CMK (cell line): ENCODE measurements around the gene EPN3.

Experiments
- DNase-seq: peaks from one replicate; pipeline ENCODE4 v3.0.0-alpha.2; 2010; ENCODE audit warnings: low read depth

Gene EPN3

DNA sequence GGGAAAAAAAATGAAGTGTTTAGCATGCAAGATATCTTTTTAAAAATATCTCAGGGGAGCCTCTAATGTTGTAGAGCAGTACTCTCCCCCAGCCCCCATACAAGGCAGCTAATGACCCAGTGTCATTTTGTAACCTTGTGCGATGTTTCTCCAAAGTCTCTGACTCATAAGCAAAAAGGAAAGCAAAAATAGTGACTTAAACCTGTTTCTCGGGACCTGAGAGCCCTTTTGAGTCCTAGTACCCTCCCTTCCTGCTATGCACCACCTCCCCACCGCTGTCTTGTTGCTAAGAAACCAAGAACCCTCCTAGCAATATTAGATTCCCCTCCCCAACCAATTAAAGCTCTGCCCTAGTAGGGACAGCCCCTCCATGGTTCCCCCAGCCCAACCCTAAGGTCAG, 21.5 kb upstream of the EPN3 start:
- no peak for DNase-seq

DNA sequence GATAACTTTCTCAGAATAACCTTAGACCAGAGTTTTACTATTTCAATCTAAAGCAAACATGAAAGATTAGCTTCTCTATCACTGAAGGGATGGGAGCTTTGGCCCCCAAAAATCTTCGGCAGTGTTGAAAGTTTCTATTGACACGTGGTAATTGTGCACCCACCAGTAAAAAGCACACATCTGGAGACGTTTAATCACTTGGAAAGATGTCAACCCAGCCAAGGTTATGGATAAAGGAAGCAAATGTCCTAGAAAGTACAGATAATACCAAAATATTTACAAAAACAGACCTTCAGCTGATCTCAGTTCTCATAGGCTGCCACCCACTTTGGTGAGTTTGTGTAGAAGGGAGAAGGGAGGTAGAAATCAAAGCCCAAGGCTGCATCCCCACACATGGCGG, 19.0 kb upstream of the EPN3 start:
- no peak for DNase-seq

DNA sequence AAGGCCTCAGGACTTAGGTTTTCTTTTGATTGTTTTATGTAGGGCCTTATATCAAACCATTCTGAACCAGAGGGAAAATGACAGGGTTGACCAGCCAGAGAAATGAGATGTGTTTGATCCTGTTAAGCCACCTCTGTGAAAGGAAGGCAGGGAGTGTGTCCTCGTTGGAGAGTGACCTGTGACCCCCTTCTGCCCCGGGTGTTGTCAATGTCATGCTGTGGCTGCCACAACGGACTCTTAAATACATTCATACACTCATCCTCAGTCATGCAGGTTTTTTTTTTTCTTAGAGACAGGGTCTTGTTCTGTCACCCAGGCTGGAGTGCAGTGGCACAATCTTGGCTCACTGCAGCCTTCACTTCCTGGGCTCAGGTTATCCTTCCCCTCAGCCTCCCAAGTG, 18.1 kb upstream of the EPN3 start:
- no peak for DNase-seq

DNA sequence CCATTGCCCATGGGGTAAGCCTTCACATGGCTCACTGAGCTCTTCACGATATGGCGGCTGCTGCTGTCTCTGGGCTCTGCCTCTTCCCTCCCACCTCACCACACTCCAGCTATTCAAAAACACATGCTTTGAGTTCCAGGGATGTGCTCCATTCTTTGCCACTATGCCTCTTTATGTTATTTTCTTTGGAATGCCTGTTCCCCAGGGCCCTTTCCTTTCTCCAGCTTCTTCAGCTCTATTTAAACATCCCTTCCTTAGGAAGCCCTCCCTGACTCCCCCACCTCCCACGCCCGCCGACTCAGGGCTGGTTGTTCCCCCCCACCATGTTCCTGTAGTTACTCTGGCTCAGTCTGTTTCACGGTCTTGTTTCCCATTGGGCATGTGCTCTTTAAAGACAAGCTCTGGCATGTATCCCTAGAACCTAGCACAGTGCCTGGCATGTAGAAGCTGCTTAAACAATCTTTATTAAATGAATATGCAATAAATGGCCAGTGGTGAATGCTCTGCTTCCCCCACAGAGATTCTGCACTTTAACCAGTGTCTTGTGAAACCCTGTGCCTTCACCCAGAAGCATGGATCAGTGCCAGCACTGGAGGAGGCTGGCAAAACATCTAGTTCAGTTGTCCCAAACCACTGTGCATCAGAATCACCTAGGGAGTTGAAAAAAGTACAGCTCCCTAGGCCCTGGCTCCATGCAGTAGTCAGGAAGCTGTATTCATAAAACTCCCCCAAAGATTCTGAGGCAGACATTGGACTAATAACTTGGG, 17.4 kb upstream of the EPN3 start:
- DNase-seq, result no peak

DNA sequence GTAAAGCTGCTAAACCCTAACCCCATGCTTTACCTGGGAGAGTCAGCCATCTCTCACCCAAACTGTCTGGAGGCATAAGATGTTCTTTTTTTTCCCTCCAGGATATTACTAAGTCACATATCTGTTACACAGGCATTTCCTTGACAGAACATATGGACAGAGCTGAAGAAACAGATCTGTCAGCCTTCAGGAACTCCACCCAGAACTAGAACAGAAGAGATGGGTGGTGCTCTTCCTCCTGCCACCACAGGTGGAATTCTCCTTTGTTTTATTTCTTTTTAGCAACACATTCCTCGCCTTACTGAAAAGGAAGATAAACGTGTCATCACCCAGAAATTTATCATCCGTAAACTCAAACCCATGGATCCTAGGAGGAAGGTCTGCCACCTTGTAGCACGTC, 15.5 kb upstream of the EPN3 start:
- no peak for DNase-seq

DNA sequence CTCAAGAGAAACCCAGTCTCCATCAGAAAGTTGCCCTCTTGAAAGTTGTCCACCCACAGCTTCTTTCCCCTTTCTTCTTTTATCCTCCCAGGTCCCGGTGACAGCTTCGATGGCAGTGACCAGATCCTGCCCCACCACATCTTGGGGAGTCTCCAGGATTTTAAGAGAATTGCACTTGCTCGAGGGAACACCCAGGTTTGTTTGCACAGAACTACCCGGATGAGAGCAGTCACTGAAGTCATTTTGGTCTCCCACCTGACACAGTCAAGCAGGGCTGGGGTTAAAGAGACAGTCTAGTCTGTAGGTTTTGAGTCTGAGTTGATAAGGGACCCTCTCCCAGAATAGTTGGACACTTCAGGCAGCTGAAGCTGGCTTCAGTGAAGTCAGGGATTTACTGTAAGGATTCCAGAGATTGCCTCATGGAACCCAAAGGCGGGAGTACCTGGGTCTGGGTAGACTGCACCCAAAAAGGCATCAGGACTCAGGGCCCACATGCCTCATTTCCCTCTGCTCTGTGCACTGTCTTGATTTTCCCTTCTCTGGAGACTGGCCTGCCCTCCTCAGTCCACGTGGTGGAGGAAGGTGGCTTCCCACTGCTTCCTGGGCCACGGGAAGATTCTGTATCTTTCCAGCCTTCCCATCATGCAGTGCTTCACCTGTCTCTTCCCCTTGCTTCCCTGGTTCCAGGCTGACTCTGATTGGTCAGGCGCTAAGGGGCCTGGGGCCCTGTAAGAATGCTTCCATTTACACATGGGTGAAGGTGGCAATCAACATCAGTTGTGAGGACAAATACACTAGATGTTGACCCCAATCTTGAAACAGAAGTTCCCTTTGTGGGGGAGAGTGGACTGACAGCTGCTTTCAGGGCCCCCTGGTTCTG, 14.8 kb upstream of the EPN3 start:
- DNase-seq, result no peak

DNA sequence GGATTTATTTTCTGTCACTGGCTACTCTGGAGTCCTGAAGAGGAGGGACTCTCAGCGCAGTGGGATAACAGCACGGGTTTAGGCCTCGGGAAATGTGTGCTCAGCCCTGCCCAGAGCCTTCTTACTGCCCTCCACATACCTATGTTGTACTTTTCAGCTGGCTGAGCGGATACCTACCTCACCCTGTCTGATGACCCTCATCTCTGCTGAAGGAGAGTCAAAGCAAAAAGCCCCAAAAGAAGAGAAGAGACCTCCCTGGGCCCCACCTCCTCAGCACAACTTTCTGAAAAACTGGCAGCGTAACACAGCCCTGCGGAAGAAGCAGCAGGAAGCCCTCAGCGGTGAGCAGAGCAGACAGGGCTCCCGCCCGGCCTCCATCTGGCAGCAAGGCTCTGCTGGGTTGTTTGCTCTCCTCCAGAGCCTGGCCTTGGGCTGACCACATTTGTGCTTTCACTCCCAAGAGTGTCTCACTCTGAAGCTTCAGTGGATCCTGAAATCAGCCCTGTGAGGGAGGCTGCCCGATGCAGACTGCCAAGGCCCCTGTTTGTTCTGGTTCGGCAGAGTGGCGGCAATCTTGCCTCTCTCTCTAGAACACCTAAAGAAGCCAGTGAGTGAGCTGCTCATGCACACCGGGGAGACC, 14.0 kb upstream of the EPN3 start:
- no peak for DNase-seq

DNA sequence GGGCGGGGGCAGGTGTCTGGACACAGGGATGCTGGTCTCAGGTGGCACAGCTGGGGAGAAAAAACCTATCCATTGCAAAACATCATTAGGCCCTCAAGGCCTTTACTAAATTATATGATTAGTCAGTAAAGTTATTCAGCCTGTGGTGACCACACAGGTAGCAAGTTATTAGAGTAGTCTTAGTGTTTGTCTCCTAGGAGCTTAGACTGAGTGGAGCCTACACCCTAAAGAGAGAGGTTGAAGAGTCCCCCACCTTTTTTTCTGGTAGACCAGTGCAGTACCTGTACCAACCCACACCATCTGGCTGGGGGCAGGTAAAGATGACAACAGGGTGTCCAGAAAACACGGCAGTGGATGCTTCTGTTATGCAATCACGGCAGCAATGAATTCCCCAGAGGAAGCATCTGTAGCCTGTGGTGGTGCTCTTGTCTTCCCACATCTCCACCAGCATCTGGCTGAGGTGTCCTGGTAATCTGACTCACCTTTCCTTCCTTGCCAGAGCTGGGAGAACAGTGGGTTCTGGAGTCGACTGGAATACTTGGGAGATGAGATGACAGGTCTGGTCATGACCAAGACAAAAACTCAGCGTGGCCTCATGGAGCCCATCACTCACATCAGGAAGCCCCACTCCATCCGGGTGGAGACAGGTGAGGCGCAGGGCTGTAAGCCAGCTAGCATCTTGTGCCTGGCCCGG, 13.2 kb upstream of the EPN3 start:
- no peak for DNase-seq

DNA sequence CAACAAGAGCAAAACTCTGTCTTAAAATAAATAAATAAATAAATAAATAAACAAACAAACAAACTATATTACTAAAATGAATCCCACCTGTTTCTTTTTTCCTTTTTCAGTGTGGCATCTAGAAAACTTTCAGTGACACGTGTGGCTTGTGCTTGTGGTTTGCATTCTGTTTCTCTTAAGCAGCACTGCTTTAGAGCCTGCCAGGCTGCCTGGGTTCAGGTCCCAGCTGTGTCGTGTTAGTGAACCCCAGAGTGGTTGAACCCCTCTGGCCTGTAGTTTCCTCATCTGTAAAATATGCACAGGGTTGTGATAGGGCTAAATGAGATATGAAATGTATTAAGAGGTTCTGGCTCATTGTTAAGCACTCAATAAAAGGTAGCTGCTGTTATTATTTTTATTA, 12.1 kb upstream of the EPN3 start:
- DNase-seq, result no peak

DNA sequence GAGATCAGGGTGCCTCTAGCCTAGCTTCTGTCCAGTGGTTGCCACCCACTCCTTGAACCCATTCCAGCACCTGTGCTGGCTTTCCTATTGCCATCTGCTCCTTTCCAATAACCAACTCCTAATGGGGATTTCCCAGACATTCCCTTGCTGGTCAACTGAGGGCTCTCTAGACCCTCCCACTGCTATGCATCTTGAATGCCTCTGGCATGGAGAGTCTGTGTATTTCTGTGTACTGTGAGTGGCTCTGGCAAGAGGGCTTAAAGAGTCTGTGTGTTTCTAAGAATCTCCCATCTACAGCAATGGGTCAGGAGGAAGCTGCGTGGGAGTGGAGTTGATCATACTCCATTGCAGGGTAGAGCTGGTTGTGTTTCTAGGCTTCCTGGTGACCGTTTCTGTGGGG, 11.0 kb upstream of the EPN3 start:
- DNase-seq, result no peak

DNA sequence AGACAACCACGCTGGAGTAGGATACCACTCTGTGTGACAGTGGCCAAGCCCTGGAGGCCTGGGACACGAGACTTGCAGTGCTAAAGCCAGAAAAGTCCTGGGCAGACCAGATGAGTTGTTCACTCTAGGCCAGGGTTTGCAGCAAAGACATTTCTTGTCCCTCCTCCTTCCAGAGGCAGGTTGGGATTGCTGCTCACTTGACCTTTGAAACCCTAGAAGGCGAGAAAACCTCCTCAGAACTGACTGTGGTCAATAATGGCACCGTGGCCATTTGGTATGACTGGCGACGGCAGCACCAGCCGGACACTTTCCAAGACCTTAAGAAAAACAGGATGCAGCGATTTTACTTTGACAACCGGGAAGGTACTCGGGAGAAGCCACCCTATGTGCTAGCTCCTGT, 9.8 kb upstream of the EPN3 start:
- no peak for DNase-seq

DNA sequence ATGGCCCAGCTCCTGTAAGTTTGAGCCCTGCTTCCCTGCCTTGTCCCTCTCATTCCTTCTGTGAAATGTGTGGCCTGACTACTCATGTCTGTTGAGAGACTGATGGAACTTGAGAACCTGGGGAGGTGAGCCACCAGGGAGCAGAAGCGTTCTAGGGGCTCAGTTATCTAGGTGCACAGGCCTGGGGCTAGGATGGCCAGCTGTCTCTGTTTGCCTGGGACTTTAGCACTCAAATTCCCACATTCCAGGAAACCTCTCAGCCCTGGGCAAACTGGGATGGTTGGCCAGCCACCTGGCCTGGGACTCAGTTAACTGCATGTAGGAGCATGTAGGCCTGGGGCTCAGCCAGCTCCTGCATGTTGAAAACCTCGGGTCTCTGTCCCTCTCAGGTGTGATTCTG, 9.3 kb upstream of the EPN3 start:
- no peak for DNase-seq

DNA sequence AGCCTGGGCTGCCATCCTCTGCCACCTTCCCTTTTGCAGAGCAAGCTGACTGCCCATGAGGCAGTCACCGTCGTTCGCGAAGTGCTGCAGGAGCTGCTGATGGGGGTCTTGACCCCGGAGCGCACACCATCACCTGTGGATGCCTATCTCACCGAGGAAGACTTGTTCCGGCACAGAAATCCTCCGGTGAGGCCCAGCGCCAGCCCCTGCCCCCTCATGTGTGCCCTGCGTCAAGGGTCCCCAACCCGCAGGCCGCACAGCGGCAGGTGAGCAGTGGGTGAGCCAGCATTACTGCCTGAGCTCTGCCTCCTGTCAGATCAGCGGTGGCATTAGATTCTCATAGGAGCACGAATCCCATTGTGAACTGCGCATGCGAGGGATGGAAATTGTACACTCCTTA, 7.7 kb upstream of the EPN3 start:
- no peak for DNase-seq

DNA sequence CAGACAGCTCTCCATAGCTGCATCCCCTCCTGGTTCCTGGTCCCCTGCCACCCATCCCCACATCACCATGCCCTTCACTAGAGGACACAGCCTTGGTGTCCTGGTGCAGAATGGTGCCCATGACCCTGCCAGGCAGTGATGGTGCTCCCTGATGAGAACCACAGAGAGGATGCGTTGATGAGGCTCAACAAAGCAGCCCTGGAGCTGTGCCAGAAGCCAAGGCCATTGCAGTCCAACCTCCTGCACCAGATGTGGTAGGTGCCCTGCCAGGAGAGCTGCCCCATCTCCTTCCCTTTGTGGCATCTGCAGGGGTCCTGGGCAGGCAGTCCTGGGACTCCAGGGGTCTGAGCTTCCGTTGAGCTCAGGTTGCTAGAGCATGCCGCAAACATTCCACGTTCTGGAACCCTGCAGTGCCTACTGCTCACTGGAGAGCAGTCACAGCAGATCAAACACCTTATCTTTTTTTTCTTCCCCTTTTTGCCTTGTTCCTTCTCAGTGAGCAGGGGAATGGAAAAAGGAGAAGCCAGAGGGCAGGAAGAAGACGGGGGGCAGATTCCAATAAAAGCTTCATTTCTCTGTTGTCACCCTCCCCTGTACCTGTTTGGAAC, 5.3 kb upstream of the EPN3 start:
- DNase-seq, result no peak

DNA sequence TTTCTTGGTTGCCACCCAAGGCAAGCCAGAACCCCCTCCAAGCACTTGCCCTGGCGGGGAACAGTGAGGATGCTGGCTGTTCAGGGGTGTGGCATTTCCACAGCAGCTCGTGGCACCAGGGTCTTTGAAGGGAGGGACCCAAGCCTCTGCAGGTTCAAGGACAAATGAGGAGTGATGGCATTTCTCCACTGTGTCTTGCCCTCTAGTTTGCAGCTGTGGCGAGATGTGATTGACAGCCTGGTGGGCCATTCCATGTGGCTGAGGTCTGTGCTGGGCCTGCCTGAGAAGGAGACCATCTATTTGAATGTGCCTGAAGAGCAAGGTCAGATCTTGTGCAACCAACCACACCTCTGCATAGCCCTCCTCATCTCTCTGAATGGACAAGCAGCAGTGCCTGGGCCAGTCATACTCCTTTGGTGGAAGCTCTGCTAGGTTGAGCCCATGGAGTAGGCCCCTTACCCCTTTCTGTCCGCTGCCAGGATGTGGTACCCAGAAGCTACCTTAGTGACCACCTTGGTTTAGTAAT, 4.5 kb upstream of the EPN3 start:
- DNase-seq, result no peak

DNA sequence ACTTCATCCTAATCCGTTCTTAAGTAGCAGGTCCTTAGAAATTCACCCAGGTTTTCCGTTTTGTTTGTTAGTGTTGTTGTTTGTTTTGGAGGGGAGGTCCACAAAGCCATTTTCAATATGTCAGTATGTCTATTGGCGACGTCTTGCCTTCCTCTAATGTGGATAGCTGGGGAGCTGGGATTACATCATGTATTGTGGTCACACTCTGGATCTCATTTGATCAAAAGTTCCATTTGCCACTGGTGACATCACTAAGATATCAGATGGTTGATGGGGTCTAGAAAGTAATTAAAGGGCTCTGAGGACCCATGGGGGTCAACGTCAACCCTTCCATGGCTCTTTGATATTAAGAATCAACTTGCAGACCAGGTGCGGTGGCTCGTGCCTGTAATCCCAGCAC, 2.7 kb upstream of the EPN3 start:
- DNase-seq, result no peak

DNA sequence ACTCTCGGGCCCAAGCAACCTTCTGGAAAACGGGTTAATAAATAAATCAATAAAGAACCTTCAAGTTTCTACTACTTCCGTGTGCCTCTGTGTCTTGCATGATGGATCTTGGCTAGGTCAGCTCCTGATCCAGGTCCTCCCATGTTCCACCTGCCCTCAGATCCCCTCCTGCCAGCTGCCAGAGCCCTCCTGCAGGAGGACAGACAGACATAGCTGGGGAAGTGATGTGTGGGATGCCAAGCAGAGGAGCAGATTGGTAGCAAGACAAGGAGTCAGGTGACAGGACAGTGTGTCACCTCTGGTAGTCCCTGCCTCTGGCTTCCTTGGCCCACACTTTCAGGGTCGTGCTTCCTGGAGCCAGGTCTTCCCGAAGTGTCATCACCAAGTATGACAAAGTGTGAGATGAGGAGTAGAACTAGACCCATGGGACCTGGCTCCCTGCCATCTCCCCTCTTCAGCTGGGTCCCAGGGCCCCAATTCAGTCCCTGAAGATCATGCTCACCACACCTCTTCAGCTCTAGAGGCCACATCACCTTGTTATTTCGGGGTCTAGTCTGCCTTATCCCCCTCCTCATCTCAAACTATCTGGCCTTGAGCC, 1.0 kb upstream of the EPN3 start:
- DNase-seq, result no peak

DNA sequence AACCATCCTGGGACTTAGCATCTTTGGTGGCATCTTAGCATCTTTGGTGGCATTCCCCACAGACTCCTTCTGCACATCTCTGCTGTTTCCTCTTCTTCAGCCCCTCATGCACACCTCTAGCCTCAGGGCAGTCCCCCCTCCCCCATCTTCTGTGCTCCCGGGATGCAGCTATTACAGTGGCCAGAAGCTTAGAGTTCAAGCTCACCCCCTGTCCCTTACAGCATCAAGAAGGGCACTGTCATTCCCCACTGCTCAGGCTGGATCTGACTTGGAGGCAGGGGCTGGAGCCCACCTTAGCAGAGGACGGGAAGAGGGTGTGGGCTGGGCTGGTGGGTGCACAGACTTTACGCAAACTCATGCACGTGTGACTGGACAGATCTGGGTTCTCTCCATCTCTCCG, 650 bp downstream of the EPN3 start:
- no peak for DNase-seq

DNA sequence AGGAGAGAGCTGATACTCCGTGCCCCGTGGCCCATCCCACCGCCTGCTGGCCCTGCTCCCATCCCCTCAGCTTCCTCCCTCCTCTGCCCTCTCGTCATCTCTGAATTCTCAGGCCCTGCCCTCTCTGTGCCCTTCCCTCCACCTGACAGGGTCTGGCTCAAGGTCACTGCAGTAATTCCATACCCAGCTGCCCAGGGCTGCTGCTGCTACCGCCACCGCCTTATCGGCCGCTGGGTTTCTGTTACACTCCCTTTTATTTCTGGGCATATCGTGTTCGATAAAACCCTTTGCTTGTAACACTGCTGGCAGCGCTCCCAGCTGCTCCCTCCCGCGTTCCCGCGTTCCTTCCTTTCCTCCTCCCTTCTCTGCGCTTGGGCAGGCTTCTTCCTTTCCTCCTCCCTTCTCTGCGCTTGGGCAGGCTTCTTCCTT, 1.2 kb downstream of the EPN3 start:
- DNase-seq, result no peak

DNA sequence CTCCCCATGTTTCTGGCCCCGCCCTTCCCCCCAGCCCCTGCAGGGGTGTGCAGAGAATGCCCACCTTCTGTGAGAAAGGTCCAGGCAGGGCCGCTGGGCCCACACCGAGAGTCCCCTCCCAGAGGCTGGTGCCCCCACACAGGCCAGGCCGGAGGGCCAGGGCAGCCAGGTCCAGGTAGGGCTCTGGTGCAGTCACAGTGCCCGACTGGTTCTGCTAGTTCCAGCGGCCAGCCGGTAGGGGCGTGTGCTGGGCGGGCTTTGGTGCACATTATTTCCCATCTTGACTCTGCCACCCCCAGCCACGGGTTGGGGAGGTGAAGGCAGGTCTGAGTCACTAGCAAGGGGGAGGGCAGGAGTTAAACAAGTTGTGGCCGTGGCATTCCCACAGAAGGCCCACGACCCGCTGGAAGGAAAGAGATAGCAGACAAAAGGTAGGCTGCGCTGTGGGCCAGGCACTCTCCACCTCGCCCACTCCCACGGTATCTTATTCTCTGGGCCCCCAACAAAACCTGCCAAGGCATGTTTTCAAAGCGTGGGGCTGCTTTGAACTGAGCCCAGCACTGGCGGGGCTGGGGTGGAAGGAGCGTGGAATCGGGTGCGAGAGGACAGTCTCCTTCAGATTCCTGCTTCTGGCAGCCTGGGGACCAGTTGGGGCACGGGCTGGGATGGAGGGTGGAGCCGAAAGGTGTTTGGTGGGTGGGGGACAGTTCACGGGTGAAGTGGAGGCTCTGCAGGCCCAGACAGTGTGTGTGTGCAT, 1.9 kb downstream of the EPN3 start:
- no peak for DNase-seq

DNA sequence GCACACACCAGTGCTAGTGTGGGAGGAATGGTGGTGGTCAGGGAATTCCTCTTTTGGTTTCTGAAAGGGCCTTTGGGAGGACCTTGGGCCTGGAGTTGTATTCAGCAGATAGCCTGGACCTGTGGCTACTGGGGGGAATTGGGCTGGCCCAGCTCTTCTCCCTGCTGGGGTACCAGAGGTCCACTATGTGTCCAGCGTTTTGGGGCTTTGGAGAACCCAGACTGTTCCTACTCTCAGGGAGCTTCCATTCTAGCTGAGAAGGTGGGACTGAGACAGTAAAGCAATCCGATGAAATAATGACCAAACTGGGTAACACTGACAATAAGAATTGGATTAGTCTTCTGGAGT, 2.4 kb downstream of the EPN3 start:
- DNase-seq, result no peak
